H1 (cell line): ENCODE data around the gene CD300A. TPM values are rescaled to one million over a fixed set of nuclear protein-coding genes. Genes with fewer than 3 reads are reported as not detected.
A peak's percentile ranks its signal among the peaks of the same experiment; 100 is the strongest.

ENCODE experiments used
- CTCF ChIA-PET: fragments of 300-600 bp; sonication (Branson Sonifier 250); formaldehyde crosslinking; loops from one replicate; lab custom pipeline; 2021; ENCODE audit not compliant: partially characterized antibody; lab: Charles Lee
- POLR2A ChIA-PET: fragments of 300-600 bp; sonication (Branson Sonifier 250); formaldehyde crosslinking; loops from one replicate; lab custom pipeline; 2021; ENCODE audit warnings: inconsistent platforms; ENCODE audit not compliant: partially characterized antibody; lab: Charles Lee
- DNase-seq, 2 experiments: peaks; one replicate each; pipeline versions ENCODE4 v3.0.0 to v3.0.0-alpha.2; 2010 to 2022; ENCODE audit warnings: low spot score in 2 of 2, low read depth in 1 of 2, mixed read lengths in 1 of 2
- FAIRE-seq: peaks from 2 replicates; lab custom pipeline; 2011; peaks lifted over from hg19 to GRCh38; lab: Jason Lieb, UNC
- H2AFZ ChIP-seq: 2 replicates; pipeline ENCODE4 v1.8.1; 2012; ENCODE audit warnings: low read length, inconsistent platforms
- H2AK5ac ChIP-seq: 2 replicates; pipeline ENCODE4 v1.6.1; 2013; ENCODE audit warnings: low read depth, low read length
- H2BK120ac ChIP-seq: replicated peaks from 2 replicates; pipeline ENCODE3; 2013; ENCODE audit warnings: low read depth, low read length, inconsistent platforms
- H2BK12ac ChIP-seq: 2 replicates; pipeline ENCODE4 v1.6.1; 2013; ENCODE audit warnings: low read depth, low read length
- H2BK15ac ChIP-seq: 2 replicates; pipeline ENCODE4 v1.6.1; 2013; ENCODE audit warnings: low read length
- H2BK20ac ChIP-seq: 2 replicates; pipeline ENCODE4 v1.6.1; 2013; ENCODE audit warnings: low read length
- H2BK5ac ChIP-seq: 2 replicates; pipeline ENCODE4 v1.6.1; 2013; ENCODE audit warnings: low read depth, low read length
- H3K14ac ChIP-seq: 2 replicates; pipeline ENCODE4 v1.6.1; 2013; ENCODE audit warnings: inconsistent platforms; ENCODE audit not compliant: insufficient read length
- H3K18ac ChIP-seq: 2 replicates; pipeline ENCODE4 v1.6.1; 2013; ENCODE audit warnings: low read length; ENCODE audit errors: extremely low read depth
- H3K23ac ChIP-seq: 2 replicates; pipeline ENCODE4 v1.6.1; 2013; ENCODE audit warnings: inconsistent platforms; ENCODE audit not compliant: insufficient read length
- H3K23me2 ChIP-seq: 2 replicates; pipeline ENCODE4 v1.6.1; 2013; ENCODE audit warnings: low read depth, low read length
- H3K27ac ChIP-seq: 2 replicates; pipeline ENCODE4 v1.6.1; 2011; ENCODE audit warnings: low read depth, low read length, inconsistent platforms
- H3K27me3 ChIP-seq, 4 experiments: replicated peaks in 1 of 4; 1 replicate in 1 of 4; 2 replicates in 3 of 4; pipeline versions ENCODE4 v1.6.1 to v1.8.1; 2011 to 2013; ENCODE audit warnings: low read length in 3 of 4, mild to moderate bottlenecking in 3 of 4, inconsistent platforms in 2 of 4, mixed read lengths in 2 of 4, moderate library complexity in 1 of 4; ENCODE audit not compliant: control insufficient read depth in 3 of 4, insufficient read depth in 3 of 4; ENCODE audit errors: extremely low read depth in 1 of 4
- H3K36me3 ChIP-seq, 4 experiments: 2 replicates each; pipeline versions ENCODE4 v1.6.1 to v1.8.1; 2011 to 2013; ENCODE audit warnings: mild to moderate bottlenecking in 4 of 4, low read length in 3 of 4, moderate library complexity in 2 of 4, control low read depth in 1 of 4, inconsistent platforms in 1 of 4; ENCODE audit not compliant: insufficient read depth in 4 of 4, control insufficient read depth in 2 of 4
- H3K4ac ChIP-seq: replicated peaks from 2 replicates; pipeline ENCODE3; 2013; ENCODE audit warnings: low read length, low read depth, mixed read lengths, inconsistent platforms; ENCODE audit not compliant: insufficient read length
- H3K4me1 ChIP-seq, 4 experiments: replicated peaks in 1 of 4; 1 replicate in 1 of 4; 2 replicates in 3 of 4; pipeline versions ENCODE4 v1.6.1 to v1.8.1; 2011 to 2013; ENCODE audit warnings: low read length in 3 of 4, inconsistent platforms in 2 of 4, mixed read lengths in 1 of 4; ENCODE audit not compliant: insufficient read depth in 4 of 4, control insufficient read depth in 3 of 4
- H3K4me2 ChIP-seq, 2 experiments: 2 replicates each; pipeline versions ENCODE4 v1.6.1 to v1.8.1; 2011 to 2013; ENCODE audit warnings: low read depth in 2 of 2, low read length in 2 of 2, control low read depth in 1 of 2, inconsistent platforms in 1 of 2, mild to moderate bottlenecking in 1 of 2; ENCODE audit not compliant: insufficient read depth in 1 of 2
- H3K4me3 ChIP-seq, 4 experiments: fragments of 200-600, 300-600 bp in 1 of 4; sonication (generic), shearing (Covaris generic), sonication (Bioruptor Twin) in 1 of 4; 2 replicates each; pipeline versions ENCODE4 v1.5.1 to v1.8.1; 2011 to 2016; ENCODE audit warnings: low read length in 4 of 4, low read depth in 3 of 4, control low read depth in 2 of 4, inconsistent platforms in 2 of 4, mild to moderate bottlenecking in 2 of 4, mixed read lengths in 1 of 4, moderate library complexity in 1 of 4; ENCODE audit not compliant: insufficient read depth in 2 of 4; ENCODE audit errors: extremely low read depth in 1 of 4
- H3K56ac ChIP-seq: replicated peaks from 2 replicates; pipeline ENCODE3; 2013; ENCODE audit warnings: low read depth, mild to moderate bottlenecking, mixed read lengths, low read length, inconsistent platforms; ENCODE audit not compliant: insufficient read length
- H3K79me1 ChIP-seq: 2 replicates; pipeline ENCODE4 v1.6.1; 2013; ENCODE audit warnings: low read depth, low read length, control low read depth
- H3K79me2 ChIP-seq, 2 experiments: 2 replicates each; pipeline versions ENCODE4 v1.6.1 to v1.8.1; 2012 to 2013; ENCODE audit warnings: low read length in 2 of 2, mild to moderate bottlenecking in 2 of 2, inconsistent platforms in 1 of 2; ENCODE audit not compliant: insufficient read depth in 2 of 2, control insufficient read depth in 1 of 2
- H3K9ac ChIP-seq, 4 experiments: replicated peaks in 1 of 4; 1 replicate in 1 of 4; 2 replicates in 3 of 4; pipeline versions ENCODE4 v1.6.1 to v1.8.1; 2011 to 2013; ENCODE audit warnings: low read depth in 3 of 4, low read length in 3 of 4, control low read depth in 2 of 4, mild to moderate bottlenecking in 2 of 4, moderate library complexity in 2 of 4, inconsistent platforms in 1 of 4; ENCODE audit errors: extremely low read depth in 1 of 4
- H3K9me3 ChIP-seq, 2 experiments: 2 replicates each; pipeline versions ENCODE4 v1.6.1 to v1.8.1; 2012 to 2013; ENCODE audit warnings: mild to moderate bottlenecking in 2 of 2, moderate library complexity in 2 of 2, control low read depth in 1 of 2, inconsistent platforms in 1 of 2, low read depth in 1 of 2, low read length in 1 of 2, mixed read lengths in 1 of 2; ENCODE audit not compliant: insufficient read depth in 2 of 2
- H4K20me1 ChIP-seq, 2 experiments: replicated peaks in 1 of 2; 2 replicates each; pipeline versions ENCODE3 to v1.8.1; 2011 to 2013; ENCODE audit warnings: inconsistent platforms in 2 of 2, low read length in 2 of 2, mild to moderate bottlenecking in 1 of 2; ENCODE audit not compliant: insufficient read depth in 2 of 2, control insufficient read depth in 1 of 2
- H4K5ac ChIP-seq: 2 replicates; pipeline ENCODE4 v1.6.1; 2013; ENCODE audit warnings: low read length, low read depth, mixed read lengths, inconsistent platforms; ENCODE audit not compliant: insufficient read length
- H4K8ac ChIP-seq: 2 replicates; pipeline ENCODE4 v1.8.0; 2013; ENCODE audit warnings: mild to moderate bottlenecking, moderate library complexity, low read length, inconsistent platforms; ENCODE audit not compliant: insufficient read depth; ENCODE audit errors: extremely low read depth
- H4K91ac ChIP-seq: replicated peaks from 2 replicates; pipeline ENCODE3; 2013; ENCODE audit warnings: low read length, mixed read lengths, inconsistent platforms; ENCODE audit not compliant: insufficient read length
- BACH1 ChIP-seq: IDR thresholded peaks from 2 replicates; pipeline ENCODE4 v1.6.1; 2012; ENCODE audit warnings: low read length, improper control_type of control experiment
- CEBPB ChIP-seq: IDR thresholded peaks from 2 replicates; pipeline ENCODE4 v1.6.1; 2012; ENCODE audit warnings: low read depth, low read length
- JUND ChIP-seq: IDR thresholded peaks from 2 replicates; pipeline ENCODE4 v1.6.1; 2011; ENCODE audit warnings: mild to moderate bottlenecking, improper control_type of control experiment, low read length
- NANOG ChIP-seq: IDR thresholded peaks from 2 replicates; pipeline ENCODE4 v1.6.1; 2011; ENCODE audit warnings: low read length, low read depth, mild to moderate bottlenecking, inconsistent platforms; ENCODE audit not compliant: insufficient read depth, poor library complexity, severe bottlenecking
- RBBP5 ChIP-seq: IDR thresholded peaks from 2 replicates; pipeline ENCODE4 v1.7.1; 2012; ENCODE audit warnings: low read depth, mild to moderate bottlenecking, inconsistent platforms, low read length, moderate library complexity, borderline replicate concordance
- RNF2 ChIP-seq: fragments of 200-900, 300-1000 bp; sonication (generic); IDR thresholded peaks from 2 replicates; pipeline ENCODE4 v1.7.1; 2016; ENCODE audit warnings: borderline replicate concordance, low read depth, mild to moderate bottlenecking, antibody characterized with exemption, low read length; ENCODE audit not compliant: poor library complexity, severe bottlenecking; ENCODE audit errors: missing control alignments
- SUZ12 ChIP-seq: fragments of 200-600 bp; sonication (generic); IDR thresholded peaks from 2 replicates; pipeline ENCODE4 v1.6.1; 2012; ENCODE audit warnings: mild to moderate bottlenecking, inconsistent platforms, low read length, moderate library complexity, mixed read lengths
- TBP ChIP-seq: IDR thresholded peaks from 2 replicates; pipeline ENCODE4 v1.6.1; 2011; ENCODE audit warnings: low read depth, low read length, improper control_type of control experiment
- TEAD4 ChIP-seq: IDR thresholded peaks from 2 replicates; pipeline ENCODE4 v1.6.1; 2012; ENCODE audit warnings: low read depth, low read length, inconsistent platforms, mixed read lengths
- WGBS, 2 experiments: shearing (Covaris generic) in 1 of 2; methylation state at CpG; one replicate each; pipeline versions ENCODE4 v1.1.6 to v1.1.7; 2013 to 2015; ENCODE audit warnings: low lambda C conversion rate in 2 of 2, mixed read lengths in 2 of 2, inconsistent platforms in 1 of 2, low coverage in 1 of 2, missing lambda C conversion rate in 1 of 2; ENCODE audit not compliant: insufficient replicate concordance in 2 of 2, insufficient coverage in 1 of 2, insufficient read length in 1 of 2; ENCODE audit errors: extremely low coverage in 1 of 2, missing lambda C conversion rate in 1 of 2; 5-methylcytosine and 5-hydroxymethylcytosine counted together
- polyA plus RNA-seq, 7 experiments: library from polyadenylated mRNA; depleted of rRNA in 3 of 7; stranded (reverse) in 5 of 7; unstranded in 2 of 7; fragments of >200 nt in 5 of 7; fragments of 200-250 nt in 2 of 7; gene quantifications; 1 replicate in 5 of 7; 2 replicates in 1 of 7; 4 replicates in 1 of 7; pipeline versions ENCODE4 v1.2.1 to v1.2.3, GENCODE V29; 2011 to 2013; ENCODE audit warnings: missing spikeins in 2 of 7, mixed read lengths in 2 of 7
- total RNA-seq: library from RNA; stranded (reverse); fragmentation: NEBNext Ultra II Directional; extraction: Animal tissue kit (Norgen Biotek cat#: 25700); gene quantifications from 2 replicates; pipeline ENCODE4 v1.2.1, GENCODE V29; 2021
- TF ChIP-seq, protein P1 (sequence below): IDR thresholded peaks from 2 replicates; pipeline ENCODE4 v1.6.1; 2012; ENCODE audit warnings: inconsistent platforms

Gene CD300A
- total and polyA plus RNA-seq, 2 of the 8 experiments (the other 6 are each of a cell fraction or from before 2014, with no cell fraction given) = 0.52 to 1.3 TPM

DNA sequence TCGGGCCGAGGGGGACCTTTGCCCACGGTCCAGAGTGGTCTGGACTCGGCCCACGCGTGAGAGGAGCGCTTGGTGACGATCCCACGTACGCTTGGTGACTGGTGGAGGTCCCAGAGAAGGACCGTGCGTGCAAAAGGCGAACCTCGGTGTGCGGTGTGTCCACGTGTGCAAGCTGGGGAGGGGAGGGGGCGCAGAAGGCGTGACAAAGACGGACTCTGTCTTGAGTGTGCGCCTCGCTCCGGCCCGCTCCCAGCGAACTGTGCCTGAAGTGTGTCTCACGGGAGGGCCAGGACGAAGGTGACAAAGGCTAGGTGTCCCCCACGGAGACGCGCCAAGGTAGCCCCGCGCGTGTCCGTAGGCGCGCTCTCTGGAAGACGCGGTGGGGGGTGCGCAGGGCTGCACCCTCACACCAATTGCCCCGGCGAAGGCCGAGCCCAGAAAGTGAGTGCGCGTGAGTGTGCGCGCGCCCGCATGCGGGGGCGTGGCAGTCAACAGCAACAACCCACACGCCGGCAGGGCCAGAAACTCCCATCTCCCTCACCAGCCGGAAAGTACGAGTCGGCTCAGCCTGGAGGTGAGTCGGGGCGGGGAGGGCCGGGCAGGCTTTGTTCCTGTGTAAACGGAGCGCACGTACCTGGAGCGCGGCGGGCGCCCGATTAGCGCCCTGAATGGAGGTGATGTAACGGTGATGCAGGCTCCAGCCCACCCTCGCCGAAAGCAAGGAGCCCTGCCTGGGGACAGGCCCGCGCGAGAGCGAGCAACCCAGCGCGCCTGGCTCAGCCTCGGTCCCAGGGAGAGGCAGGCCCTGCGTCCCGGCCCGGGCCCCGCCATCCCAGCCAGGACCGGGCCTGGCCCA, 34.6 kb upstream of the CD300A start, which contains the start of gene GPRC5C:
Gene GPRC5C, plus strand, starts transcription at position 521 of the 856 bp plus-strand sequence. CDS start 7,689 bp downstream, outside the sequence.
- POLR2A ChIA-PET = interaction anchor here (1.0 to 2.1 kb wide), 2 partner anchors 23 to 313 kb away, joined by 3 to 6 read pairs; no protein-coding TSS in a partner anchor
- peak within 1 kb of the TSS; percentile 73; the same call in 1 of the 2 replicates for H2BK5ac ChIP-seq
- TF ChIP-seq SUZ12 (no peak), BACH1 (peak; percentile 45), TEAD4 (no peak), JUND (no peak), CEBPB (0 out of 2 replicates have a peak, but pooled peaks have one; percentile 16), RBBP5 (peak; percentile 84), NANOG (peak; percentile 19), RNF2 (no peak), TBP (peak; percentile 65)
- TF ChIP-seq, protein P1, sequence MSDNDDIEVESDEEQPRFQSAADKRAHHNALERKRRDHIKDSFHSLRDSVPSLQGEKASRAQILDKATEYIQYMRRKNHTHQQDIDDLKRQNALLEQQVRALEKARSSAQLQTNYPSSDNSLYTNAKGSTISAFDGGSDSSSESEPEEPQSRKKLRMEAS = peak; percentile 55

More for the DNA sequence above, 34.6 kb upstream of the CD300A start, which contains the start of gene GPRC5C:
- CTCF ChIA-PET = no interaction called here
- H3K4me2 ChIP-seq = peak within 1 kb of the TSS; percentile 96 to 100
- H2BK12ac ChIP-seq = peak within 1 kb of the TSS; percentile 97
- DNase-seq = peak; percentile 63 to 82
- peak within 1 kb of the TSS; percentile 93 for H4K8ac ChIP-seq
- peak within 1 kb of the TSS; percentile 52 to 84 (median 79) for H3K4me3 ChIP-seq
- peak within 1 kb of the TSS; percentile 45 for H4K91ac ChIP-seq
- peaks cover 0 to 22% (median 13%) of the 10 kb centered on the region in 4 experiments; a peak in 5 of 7 replicates for H3K27me3 ChIP-seq
- H4K5ac ChIP-seq = peak within 1 kb of the TSS; percentile 75
- no peaks in the 10 kb centered on the region for H3K36me3 ChIP-seq
- no peak within 1 kb of the TSS for H3K14ac ChIP-seq
- peak within 1 kb of the TSS; percentile 49; the same call in 1 of the 2 replicates for H2BK20ac ChIP-seq
- peaks cover 10 to 38% (median 29%) of the 10 kb centered on the region in 4 experiments for H3K4me1 ChIP-seq
- no peaks in the 10 kb centered on the region for H3K9me3 ChIP-seq
- H3K4ac ChIP-seq = peak within 1 kb of the TSS; percentile 79
- peak within 1 kb of the TSS; percentile 40; the same call in 1 of the 2 replicates for H2AK5ac ChIP-seq
- peak within 1 kb of the TSS; percentile 72; the same call in 1 of the 2 replicates for H2BK15ac ChIP-seq
- peaks cover 0 to 2% of the 10 kb centered on the region in 2 experiments for H4K20me1 ChIP-seq
- 1% methylated on average over 63 of the region's 81 CpGs; no CpG with 5 or more reads in 1 of the 2 experiments for WGBS, 2 experiments
- H3K23me2 ChIP-seq = peaks cover 24% of the 10 kb centered on the region
- peaks cover 0 to 3% of the 10 kb centered on the region in 2 experiments; a peak in 1 of 4 replicates for H3K79me2 ChIP-seq
- no peak for FAIRE-seq
- H3K27ac ChIP-seq = no peak within 1 kb of the TSS; the same call in 1 of the 2 replicates
- 0 out of 2 replicates have a peak, but pooled peaks cover 2% of the 10 kb centered on the region for H3K79me1 ChIP-seq
- peak within 1 kb of the TSS; percentile 19 for H3K56ac ChIP-seq
- H2BK120ac ChIP-seq = peak within 1 kb of the TSS; percentile 36
- no peak within 1 kb of the TSS for H3K23ac ChIP-seq
- H3K9ac ChIP-seq = peak within 1 kb of the TSS; percentile 35 to 72 (median 62); a peak in 6 of 7 replicates
- H3K18ac ChIP-seq = peak within 1 kb of the TSS; percentile 87
- H2AFZ ChIP-seq = no peak within 1 kb of the TSS; the same call in 1 of the 2 replicates
